Measurements from ENCODE around the gene AKNA.
A peak's percentile ranks its signal among the peaks of the same experiment; 100 is the strongest.

AKNA gene, protein sequence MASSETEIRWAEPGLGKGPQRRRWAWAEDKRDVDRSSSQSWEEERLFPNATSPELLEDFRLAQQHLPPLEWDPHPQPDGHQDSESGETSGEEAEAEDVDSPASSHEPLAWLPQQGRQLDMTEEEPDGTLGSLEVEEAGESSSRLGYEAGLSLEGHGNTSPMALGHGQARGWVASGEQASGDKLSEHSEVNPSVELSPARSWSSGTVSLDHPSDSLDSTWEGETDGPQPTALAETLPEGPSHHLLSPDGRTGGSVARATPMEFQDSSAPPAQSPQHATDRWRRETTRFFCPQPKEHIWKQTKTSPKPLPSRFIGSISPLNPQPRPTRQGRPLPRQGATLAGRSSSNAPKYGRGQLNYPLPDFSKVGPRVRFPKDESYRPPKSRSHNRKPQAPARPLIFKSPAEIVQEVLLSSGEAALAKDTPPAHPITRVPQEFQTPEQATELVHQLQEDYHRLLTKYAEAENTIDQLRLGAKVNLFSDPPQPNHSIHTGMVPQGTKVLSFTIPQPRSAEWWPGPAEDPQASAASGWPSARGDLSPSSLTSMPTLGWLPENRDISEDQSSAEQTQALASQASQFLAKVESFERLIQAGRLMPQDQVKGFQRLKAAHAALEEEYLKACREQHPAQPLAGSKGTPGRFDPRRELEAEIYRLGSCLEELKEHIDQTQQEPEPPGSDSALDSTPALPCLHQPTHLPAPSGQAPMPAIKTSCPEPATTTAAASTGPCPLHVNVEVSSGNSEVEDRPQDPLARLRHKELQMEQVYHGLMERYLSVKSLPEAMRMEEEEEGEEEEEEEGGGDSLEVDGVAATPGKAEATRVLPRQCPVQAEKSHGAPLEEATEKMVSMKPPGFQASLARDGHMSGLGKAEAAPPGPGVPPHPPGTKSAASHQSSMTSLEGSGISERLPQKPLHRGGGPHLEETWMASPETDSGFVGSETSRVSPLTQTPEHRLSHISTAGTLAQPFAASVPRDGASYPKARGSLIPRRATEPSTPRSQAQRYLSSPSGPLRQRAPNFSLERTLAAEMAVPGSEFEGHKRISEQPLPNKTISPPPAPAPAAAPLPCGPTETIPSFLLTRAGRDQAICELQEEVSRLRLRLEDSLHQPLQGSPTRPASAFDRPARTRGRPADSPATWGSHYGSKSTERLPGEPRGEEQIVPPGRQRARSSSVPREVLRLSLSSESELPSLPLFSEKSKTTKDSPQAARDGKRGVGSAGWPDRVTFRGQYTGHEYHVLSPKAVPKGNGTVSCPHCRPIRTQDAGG (N-terminal part only)

GRCh38 chr9:114387680-114388356 lies at the start of gene AKNA:
AKNA (minus strand) TSS chr9:114387982; CDS start chr9:114381333, 6,649 bp downstream.
- DNase-seq (ENCODE audit: low spot score) = peak; percentile 62

- no peak for DNase-seq (ENCODE audit: low spot score)
Observed at GRCh38 chr9:114437401-114437893, 49.7 kb upstream of the AKNA start.

DNA sequence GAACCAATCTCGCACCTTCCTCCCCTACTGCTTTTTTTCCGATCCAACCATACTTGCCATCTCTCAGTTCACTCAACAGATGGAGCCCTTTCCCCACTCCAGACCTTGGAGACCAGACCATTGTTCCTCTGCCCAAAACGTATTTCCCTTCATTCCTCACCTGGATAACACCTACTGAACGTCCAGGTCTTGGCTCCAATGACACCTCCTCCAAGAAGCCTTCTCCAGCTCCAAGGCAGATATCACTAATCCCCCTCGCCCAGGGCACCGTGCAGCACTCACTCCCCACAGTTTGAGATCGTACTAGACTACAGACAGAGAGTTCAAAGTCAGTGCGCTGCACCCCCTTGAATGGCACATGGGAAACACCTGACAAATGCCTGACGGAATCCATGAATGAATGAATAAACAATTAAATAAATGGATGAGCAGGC lies 47.1 kb upstream of the AKNA start:
- peak; percentile 68 for DNase-seq (ENCODE audit: low spot score)

DNA sequence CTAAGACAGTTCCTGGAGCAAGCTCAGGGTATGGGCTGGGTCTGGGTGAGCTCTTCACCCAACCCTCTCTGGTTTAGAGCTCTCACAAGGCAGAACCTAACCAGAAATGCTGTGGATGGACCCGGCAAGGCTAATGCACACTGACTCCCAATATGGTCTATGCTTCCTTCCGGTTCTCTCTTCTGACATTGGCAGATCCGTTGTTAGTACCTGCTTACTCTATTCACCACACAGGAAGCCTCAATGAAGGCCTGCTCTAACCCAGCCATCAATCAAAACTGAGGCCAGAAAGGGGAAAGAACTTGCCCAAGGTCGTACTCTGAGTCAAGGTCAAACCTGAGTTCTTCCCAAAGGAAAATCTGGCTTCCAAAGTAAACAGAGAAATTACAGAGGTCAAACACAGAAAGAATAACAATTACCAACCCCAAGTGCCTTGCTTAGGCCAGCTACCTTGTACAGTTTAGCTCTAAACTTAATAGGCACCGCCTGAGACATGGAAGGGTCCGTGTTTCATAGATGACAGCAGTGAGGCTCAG lies 46.0 kb upstream of the AKNA start:
- DNase-seq (ENCODE audit: low spot score) = no peak

- no peak for DNase-seq (ENCODE audit: low spot score)
Observed at GRCh38 chr9:114433086-114433485, 45.3 kb upstream of the AKNA start.

DNA sequence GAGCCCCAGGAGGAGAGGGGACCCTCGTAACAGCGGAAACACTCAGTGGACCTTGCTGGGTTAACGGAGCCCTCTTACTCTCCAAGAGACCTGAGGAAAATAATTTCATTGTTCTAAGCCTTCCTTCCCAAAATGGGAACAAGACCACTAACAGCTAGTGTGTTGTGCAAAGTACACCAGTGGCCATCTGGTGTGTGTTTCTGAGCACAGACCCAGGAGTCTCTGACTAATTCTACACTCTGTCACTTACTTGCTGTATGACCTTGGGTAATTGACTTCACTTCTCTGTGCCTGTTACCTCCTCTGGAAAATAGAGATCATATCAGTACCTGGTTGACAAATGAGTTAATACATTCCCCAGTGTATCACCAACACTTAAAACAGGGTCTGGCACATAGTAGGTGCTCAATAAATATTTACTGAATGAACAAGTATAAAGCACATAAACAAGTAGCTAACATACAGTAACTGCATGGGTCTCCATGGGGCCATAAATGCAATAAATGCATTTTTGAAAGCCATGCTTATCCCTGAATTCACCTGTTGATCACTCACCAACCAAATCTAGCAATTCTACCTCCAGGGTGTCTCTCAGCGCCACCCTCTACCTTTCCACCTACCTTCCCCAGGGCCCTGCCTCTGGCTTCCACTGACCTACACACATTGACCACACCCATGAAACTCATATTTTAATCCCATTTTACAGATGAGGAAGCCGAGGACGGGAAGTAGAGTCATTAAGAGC lies 44.7 kb upstream of the AKNA start:
- DNase-seq (ENCODE audit: low spot score) = no peak

GRCh38 chr9:114431770-114432169 lies 44.0 kb upstream of the AKNA start:
- no peak for DNase-seq (ENCODE audit: low spot score)

DNA sequence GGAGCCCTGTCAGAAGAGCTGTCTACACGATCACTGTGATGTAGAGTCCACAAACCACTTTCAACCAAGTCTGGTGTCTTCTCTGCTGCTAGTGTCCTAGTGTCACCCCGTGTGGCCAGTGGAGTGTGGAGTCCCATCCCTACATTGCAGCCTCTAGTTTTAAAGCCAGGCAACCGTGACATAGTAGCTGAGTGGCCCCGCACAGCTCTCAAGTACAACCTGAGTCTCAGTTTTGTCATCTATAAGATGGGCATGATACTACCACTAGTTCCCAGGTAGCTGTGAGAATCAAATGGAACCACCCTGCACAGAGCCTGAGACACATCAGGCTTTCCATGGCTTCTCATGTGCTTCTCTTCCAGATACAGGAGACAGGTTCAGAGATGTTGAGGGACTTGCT lies 43.2 kb upstream of the AKNA start:
- DNase-seq (ENCODE audit: low spot score) = no peak

GRCh38 chr9:114430457-114430856 lies 42.7 kb upstream of the AKNA start:
- DNase-seq (ENCODE audit: low spot score) = no peak

DNA sequence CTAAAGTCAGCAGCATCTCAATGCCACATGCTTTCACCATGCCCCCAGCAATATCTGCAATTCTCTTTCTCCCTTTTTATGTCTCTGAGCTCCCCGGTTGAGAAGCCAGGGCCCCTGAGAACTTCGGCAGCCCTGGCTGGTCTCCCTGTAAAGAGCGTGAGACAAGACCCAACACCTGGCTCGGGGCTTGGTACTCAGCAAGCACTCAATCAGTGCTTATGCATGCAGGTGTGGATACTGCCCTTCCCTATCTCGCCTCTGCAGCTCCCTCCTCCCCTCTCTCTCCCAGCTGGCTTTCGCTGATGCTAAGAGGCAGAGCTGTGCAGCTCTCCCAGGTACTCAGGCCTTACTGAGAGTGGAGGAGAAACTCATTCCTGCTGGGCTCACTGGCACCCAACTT lies 41.7 kb upstream of the AKNA start:
- no peak for DNase-seq (ENCODE audit: low spot score)

- no peak for DNase-seq (ENCODE audit: low spot score)
Observed at GRCh38 chr9:114428466-114428865, 40.7 kb upstream of the AKNA start.

- no peak for DNase-seq (ENCODE audit: low spot score)
Observed at GRCh38 chr9:114427644-114428043, 39.9 kb upstream of the AKNA start.

DNA sequence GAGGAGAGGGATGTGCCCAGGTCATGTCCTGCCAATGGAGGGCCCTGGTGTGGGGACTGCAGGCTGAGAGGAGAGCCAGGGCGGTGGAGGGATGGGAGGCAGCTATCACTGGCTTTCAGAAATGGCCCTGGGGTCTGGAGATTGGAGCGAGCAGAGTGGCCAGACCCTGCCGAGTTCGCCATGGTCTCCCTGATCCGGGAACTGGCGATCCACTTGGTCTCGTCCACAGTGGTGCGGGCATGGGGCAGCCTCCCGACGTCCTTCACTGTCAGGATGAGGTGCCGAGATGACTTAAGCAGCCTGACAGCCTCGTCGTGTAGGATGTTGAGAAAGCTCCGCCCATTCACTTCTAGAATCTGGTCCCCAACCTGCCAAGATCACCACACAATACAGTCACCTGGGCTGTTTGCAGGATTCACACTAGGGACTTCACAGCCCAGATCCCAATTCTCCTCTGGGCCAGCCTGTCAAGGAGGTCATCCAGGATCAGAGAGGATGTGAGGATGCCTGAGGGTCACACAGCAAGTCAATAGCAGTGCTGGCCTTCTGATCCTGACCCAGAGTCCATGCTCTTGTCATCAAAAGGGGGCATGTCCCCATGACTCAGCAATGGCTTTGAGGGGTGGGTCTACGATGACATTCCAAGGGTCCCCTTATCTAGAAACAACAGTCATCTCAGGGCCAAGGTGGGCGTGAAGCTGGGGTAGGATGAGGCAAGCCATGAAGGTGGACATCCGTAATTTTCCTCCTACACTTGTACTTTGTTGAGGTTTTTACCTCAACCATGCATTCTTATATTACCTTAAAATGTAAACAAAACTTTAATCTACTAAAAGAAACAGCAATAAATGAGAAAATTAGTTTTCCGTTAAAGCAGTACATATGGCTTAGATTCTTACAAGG lies 38.5 kb upstream of the AKNA start:
- DNase-seq (ENCODE audit: low spot score) = no peak

- DNase-seq (ENCODE audit: low spot score) = no peak
Observed at GRCh38 chr9:114425126-114425525, 37.3 kb upstream of the AKNA start.

GRCh38 chr9:114424126-114424525 lies 36.3 kb upstream of the AKNA start:
- no peak for DNase-seq (ENCODE audit: low spot score)

- no peak for DNase-seq (ENCODE audit: low spot score)
Observed at GRCh38 chr9:114423181-114423580, 35.4 kb upstream of the AKNA start.

GRCh38 chr9:114421147-114421546 lies 33.4 kb upstream of the AKNA start:
- no peak for DNase-seq (ENCODE audit: low spot score)

DNA sequence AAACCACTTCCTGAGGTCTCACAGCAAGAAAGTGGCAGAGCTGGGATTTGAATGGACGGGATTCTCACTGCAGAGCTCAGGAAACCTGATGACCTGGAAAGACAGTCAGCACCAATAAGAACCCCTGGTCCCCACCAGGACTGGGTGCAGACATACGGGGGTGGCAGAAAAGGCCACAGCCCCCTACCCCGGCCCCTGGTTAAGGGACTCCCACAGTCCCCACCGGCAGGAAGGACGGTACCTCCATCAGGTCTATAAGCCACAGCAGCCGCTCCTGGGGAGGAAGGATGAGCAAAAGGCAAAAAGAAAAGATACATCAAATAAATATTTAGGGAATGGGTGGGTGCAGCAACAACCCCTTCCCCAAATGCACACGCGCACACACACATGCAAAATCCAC lies 32.0 kb upstream of the AKNA start:
- no peak for DNase-seq (ENCODE audit: low spot score)

- DNase-seq (ENCODE audit: low spot score) = no peak
Observed at GRCh38 chr9:114418053-114418452, 30.3 kb upstream of the AKNA start.

All from D341Med (cell line).